ENCODE data around the gene ARHGAP42.

The ARHGAP42 gene

DNA sequence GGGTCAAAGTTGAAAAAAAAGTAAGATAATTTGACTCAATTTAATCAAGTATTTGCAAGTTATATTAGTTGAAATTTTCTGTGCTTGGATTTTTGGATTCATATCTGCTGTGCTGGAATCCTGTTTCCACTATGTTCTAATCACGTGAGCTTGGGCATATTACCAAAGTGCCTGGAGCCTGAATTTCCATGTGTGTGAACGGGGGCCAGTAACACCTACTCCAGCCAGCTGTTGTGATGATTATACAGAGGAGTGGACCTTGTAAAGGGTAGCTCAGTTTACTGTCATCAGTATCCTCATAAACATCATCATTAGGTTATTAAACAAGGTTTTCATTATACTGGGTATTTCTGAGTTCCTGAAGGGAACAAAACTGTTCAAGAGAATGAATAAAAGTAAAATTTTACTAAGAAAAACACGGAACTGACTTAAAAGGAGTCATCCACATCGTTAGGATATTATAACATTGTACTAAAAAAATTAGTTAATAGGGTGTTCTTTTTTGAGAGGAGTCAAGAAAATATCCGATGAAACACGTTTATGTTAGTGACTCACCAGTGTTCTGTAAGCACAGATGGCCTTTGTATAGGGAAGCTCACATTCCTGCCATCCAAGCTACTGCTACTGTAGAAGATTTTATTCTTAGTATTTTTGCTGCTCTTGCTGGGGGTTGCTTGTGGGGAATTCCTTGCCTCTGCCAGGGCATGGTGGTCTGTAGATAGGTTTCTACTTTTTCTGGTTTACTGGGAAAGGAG, 144.1 kb downstream of the ARHGAP42 start:
- FAIRE-seq = no peak
- TF ChIP-seq, protein P1, sequence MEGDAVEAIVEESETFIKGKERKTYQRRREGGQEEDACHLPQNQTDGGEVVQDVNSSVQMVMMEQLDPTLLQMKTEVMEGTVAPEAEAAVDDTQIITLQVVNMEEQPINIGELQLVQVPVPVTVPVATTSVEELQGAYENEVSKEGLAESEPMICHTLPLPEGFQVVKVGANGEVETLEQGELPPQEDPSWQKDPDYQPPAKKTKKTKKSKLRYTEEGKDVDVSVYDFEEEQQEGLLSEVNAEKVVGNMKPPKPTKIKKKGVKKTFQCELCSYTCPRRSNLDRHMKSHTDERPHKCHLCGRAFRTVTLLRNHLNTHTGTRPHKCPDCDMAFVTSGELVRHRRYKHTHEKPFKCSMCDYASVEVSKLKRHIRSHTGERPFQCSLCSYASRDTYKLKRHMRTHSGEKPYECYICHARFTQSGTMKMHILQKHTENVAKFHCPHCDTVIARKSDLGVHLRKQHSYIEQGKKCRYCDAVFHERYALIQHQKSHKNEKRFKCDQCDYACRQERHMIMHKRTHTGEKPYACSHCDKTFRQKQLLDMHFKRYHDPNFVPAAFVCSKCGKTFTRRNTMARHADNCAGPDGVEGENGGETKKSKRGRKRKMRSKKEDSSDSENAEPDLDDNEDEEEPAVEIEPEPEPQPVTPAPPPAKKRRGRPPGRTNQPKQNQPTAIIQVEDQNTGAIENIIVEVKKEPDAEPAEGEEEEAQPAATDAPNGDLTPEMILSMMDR (IDR thresholded peaks at IDR 0.05; ENCODE audit: insufficient read depth, missing control alignments) = no peak
- DNase-seq (ENCODE audit: insufficient read length, low spot score) = no peak

DNA sequence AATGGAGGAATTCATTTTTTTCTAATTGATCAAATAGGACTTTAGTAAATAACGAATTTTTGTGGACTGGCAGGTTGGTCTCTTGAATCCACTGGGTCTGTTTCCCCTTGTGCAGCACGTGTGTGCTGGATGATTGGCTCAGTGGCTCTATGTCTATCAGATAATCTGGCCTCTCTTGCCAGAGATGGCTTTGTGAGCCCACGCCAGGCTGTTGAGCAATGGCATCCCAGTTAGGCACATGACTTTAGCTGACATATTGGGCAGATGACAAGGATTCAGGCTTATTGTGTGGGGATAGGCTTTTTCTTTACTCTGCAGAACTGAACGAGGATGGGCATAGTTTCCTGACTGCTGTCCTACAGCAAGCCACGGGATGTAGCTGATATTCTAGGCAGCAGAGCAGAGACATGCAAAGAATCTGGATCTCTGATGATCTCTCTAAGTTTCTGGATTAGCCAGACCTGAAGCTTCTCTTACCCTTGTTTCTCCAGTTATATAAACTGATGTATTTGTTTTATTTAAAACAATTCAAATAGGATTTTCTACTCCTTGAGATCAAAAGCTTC, 144.9 kb downstream of the ARHGAP42 start:
- FAIRE-seq (no peak), DNase-seq (ENCODE audit: insufficient read length, low spot score) (no peak)
- TF ChIP-seq, protein P1 (IDR thresholded peaks at IDR 0.05; ENCODE audit: insufficient read depth, missing control alignments) = no peak

DNA sequence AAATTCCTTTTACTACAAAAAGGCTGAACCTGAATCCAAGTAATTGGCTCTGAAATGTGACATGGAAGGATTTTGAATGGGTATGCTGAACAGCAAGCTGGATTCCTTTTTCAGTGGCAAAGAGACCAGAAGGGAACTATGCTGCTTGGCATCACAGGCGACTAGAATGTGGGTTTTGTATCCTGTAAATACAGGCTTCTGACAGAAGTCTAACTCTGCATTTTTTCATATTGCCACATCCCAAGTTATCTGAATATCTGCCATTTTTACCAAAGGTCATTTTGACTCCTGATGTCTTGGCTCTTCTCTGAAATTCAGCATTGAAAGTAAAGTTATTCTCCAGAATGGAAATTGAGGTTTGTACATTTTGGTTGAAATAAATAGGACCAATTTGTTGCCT, 145.7 kb downstream of the ARHGAP42 start:
- no peak for DNase-seq (ENCODE audit: insufficient read length, low spot score)
- no peak for FAIRE-seq
- TF ChIP-seq, protein P1 (IDR thresholded peaks at IDR 0.05; ENCODE audit: insufficient read depth, missing control alignments) = no peak

DNA sequence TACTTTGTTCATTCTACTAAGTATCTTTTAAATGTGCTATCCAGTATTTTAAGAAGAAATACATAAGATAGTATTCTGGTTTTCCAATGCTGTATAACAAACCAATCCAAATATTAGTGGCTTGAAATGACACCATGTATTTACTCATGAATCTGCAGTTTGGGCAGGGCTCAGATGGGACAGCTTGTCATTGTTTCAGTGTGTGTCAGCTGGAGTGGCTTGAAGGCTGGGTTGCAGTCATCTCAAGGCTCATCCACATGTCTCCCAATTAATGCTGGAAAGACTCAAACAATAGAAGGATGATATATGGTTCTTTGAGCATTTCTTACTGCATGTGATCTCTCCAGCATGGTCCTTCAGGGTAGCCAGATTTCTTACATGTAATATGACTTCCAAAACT, 146.2 kb downstream of the ARHGAP42 start:
- FAIRE-seq = no peak
- TF ChIP-seq, protein P1 (IDR thresholded peaks at IDR 0.05; ENCODE audit: insufficient read depth, missing control alignments) = no peak
- no peak for DNase-seq (ENCODE audit: insufficient read length, low spot score)

DNA sequence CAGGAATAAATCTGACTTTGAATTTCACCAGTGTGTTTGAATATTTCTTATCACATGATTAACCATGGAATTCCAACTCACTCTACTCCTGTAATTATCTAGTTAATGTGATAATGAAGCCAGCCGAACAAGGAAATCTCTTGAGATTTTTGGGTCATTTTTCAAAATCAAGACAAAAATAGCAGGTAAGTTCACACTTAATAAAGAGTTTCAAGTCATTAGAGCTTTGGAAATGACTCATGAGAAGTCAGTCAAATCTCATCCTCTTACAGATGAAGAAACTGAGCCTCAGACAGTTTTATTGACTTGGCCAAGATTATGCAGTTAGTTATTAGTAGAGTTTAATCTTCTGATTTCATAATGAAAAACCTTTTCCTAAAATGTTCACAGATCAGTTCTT, 148.8 kb downstream of the ARHGAP42 start:
- DNase-seq (ENCODE audit: insufficient read length, low spot score) (no peak), FAIRE-seq (peak; percentile 56)
- TF ChIP-seq, protein P1 (IDR thresholded peaks at IDR 0.05; ENCODE audit: insufficient read depth, missing control alignments) = no peak

DNA sequence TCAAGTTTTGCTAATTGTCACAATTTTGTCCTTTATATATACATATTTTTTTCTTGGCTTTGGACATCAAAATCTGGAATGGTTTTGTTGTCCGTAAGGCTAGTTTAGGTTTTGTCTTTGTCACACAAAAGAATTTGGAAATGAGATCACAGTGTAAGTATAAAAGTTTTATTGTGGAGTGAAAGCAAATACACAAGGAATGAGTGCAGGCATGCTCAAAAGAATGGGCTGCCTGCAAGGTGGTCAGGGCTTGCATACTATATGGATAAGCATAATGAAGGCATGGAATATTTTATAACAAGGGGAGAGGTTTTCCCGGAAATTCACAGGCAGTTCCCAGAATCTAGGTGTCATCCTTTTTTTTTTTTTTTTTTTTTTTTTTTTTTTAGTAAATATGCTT, 150.2 kb downstream of the ARHGAP42 start:
- TF ChIP-seq, protein P1 (IDR thresholded peaks at IDR 0.05; ENCODE audit: insufficient read depth, missing control alignments) = no peak
- DNase-seq (ENCODE audit: insufficient read length, low spot score) = no peak
- FAIRE-seq = no peak
